C4-2B (cell line): ENCODE measurements around the gene GARIN5B.
A peak's percentile ranks its signal among the peaks of the same experiment; 100 is the strongest.
"Not testable (repeated sequence)": the region's sequence is repeated elsewhere in the genome, so short reads cannot be mapped to it uniquely, and the experiment has no call there.

Experiments
- H3K27ac ChIP-seq: fragments of 450-650 bp; 2 replicates; pipeline ENCODE4 v1.5.1; 2017
- CTCF ChIP-seq: fragments of 450-650 bp; conservative IDR thresholded peaks from 2 replicates; pipeline ENCODE4 v1.5.1; 2017; ENCODE audit warnings: mild to moderate bottlenecking
- ZFX ChIP-seq: fragments of 450-650 bp; IDR thresholded peaks from 2 replicates; pipeline ENCODE4 v1.6.1; 2017

GARIN5B gene

GRCh38 chr19:55405638-55406037 lies 42.6 kb upstream of the GARIN5B start:
- H3K27ac ChIP-seq = peak overlapping the region; percentile 99; the same call in 1 of the 2 replicates
- no peak for TF ChIP-seq ZFX
- no peak for TF ChIP-seq CTCF

GRCh38 chr19:55402509-55402908 lies 39.4 kb upstream of the GARIN5B start:
- no peak for TF ChIP-seq ZFX
- no peak for TF ChIP-seq CTCF
- no peak overlapping the region for H3K27ac ChIP-seq

GRCh38 chr19:55401390-55401789 lies 38.3 kb upstream of the GARIN5B start:
- not testable (repeated sequence) for H3K27ac ChIP-seq

GRCh38 chr19:55400281-55401087 lies 37.4 kb upstream of the GARIN5B start:
- H3K27ac ChIP-seq = no peak overlapping the region

GRCh38 chr19:55398200-55398925 lies 35.3 kb upstream of the GARIN5B start:
- H3K27ac ChIP-seq = no peak overlapping the region
- TF ChIP-seq CTCF (no peak), ZFX (no peak)

More at GRCh38 chr19:55400281-55401087, 37.4 kb upstream of the GARIN5B start:
- TF ChIP-seq CTCF (no peak), ZFX (no peak)

GRCh38 chr19:55392820-55393761 lies 30.0 kb upstream of the GARIN5B start:
- H3K27ac ChIP-seq = no peak overlapping the region

More at GRCh38 chr19:55392820-55393761, 30.0 kb upstream of the GARIN5B start:
- no peak for TF ChIP-seq ZFX
- no peak for TF ChIP-seq CTCF
